HG03354 (cell line): ENCODE results near the gene HYAL3.
"Not testable (repeated sequence)": the region's sequence is repeated elsewhere in the genome, so short reads cannot be mapped to it uniquely, and the experiment has no call there.

Experiments
- ATAC-seq: cut with Tn5 transposase; IDR thresholded peaks from one replicate; pipeline ENCODE4 v1.9.1; 2021; ENCODE audit warnings: mild to moderate bottlenecking; ENCODE audit not compliant: unreplicated experiment, poor library complexity, severe bottlenecking

Gene HYAL3

GRCh38 chr3:50294492-50295403 is 4.5 kb downstream of the HYAL3 start:
- ATAC-seq, result no peak

- ATAC-seq, result no peak
Measured at GRCh38 chr3:50294089-50294488, 5.1 kb downstream of the HYAL3 start.

- ATAC-seq, result no peak
Measured at GRCh38 chr3:50293079-50293801, 6.0 kb downstream of the HYAL3 start.

- ATAC-seq, result peak; percentile 95
Measured at GRCh38 chr3:50292159-50293078, 6.8 kb downstream of the HYAL3 start, which contains the start of gene IFRD2. TSS of gene IFRD2 (minus strand) at chr3:50292429. CDS start at chr3:50292274, 155 bp downstream.

GRCh38 chr3:50290161-50290641 is 9.0 kb downstream of the HYAL3 start:
- no peak for ATAC-seq

- ATAC-seq, result no peak
Measured at GRCh38 chr3:50289130-50289529, 10.1 kb downstream of the HYAL3 start.

- no peak for ATAC-seq
Measured at GRCh38 chr3:50288387-50289007, 10.7 kb downstream of the HYAL3 start.

GRCh38 chr3:50287262-50287661 is 11.9 kb downstream of the HYAL3 start:
- no peak for ATAC-seq

- no peak for ATAC-seq
Measured at GRCh38 chr3:50286322-50287227, 12.6 kb downstream of the HYAL3 start.

GRCh38 chr3:50284121-50284520 is 15.1 kb downstream of the HYAL3 start:
- not testable (repeated sequence) for ATAC-seq

GRCh38 chr3:50279255-50280016 is 19.8 kb downstream of the HYAL3 start:
- no peak for ATAC-seq

GRCh38 chr3:50278880-50279224 is 20.4 kb downstream of the HYAL3 start, which contains the start of gene LSMEM2:
TSS of gene LSMEM2 (plus strand) at chr3:50279087. CDS start at chr3:50279114, 27 bp downstream.
- no peak for ATAC-seq

- ATAC-seq, result no peak
Measured at GRCh38 chr3:50278123-50278879, 20.9 kb downstream of the HYAL3 start.

- ATAC-seq, result no peak
Measured at GRCh38 chr3:50276762-50277101, 22.5 kb downstream of the HYAL3 start.

GRCh38 chr3:50275996-50276761 is 23.0 kb downstream of the HYAL3 start:
- no peak for ATAC-seq
